Measurements from ENCODE around the gene MAT2A.
"Not testable (repeated sequence)": the region's sequence is repeated elsewhere in the genome, so short reads cannot be mapped to it uniquely, and the experiment has no call there.

MAT2A gene

GRCh38 chr2:85579266-85579935, 40.4 kb downstream of the MAT2A start:
- no peak for DNase-seq (ENCODE audit: low spot score)

GRCh38 chr2:85580206-85580605, 41.2 kb downstream of the MAT2A start:
- no peak for DNase-seq (ENCODE audit: low spot score)

- DNase-seq (ENCODE audit: low spot score), result no peak
Measured at GRCh38 chr2:85582492-85582891, 43.5 kb downstream of the MAT2A start.

- no peak for DNase-seq (ENCODE audit: low spot score)
Measured at GRCh38 chr2:85583667-85584353, 44.8 kb downstream of the MAT2A start.

GRCh38 chr2:85584354-85584856, 45.4 kb downstream of the MAT2A start, which contains the start of gene VAMP5:
Gene VAMP5 (plus strand): TSS chr2:85584431. CDS start chr2:85584491, 60 bp downstream.
- DNase-seq (ENCODE audit: low spot score), result peak; percentile 54

- peak; percentile 81 for DNase-seq (ENCODE audit: low spot score)
Measured at GRCh38 chr2:85584857-85585780, 46.2 kb downstream of the MAT2A start.

- DNase-seq (ENCODE audit: low spot score), result peak; percentile 78
Measured at GRCh38 chr2:85585781-85586105, 46.8 kb downstream of the MAT2A start.

GRCh38 chr2:85588236-85588635, 49.3 kb downstream of the MAT2A start:
- no peak for DNase-seq (ENCODE audit: low spot score)

GRCh38 chr2:85588645-85589044, 49.7 kb downstream of the MAT2A start:
- DNase-seq (ENCODE audit: low spot score), result no peak

GRCh38 chr2:85589181-85589580, 50.2 kb downstream of the MAT2A start:
- no peak for DNase-seq (ENCODE audit: low spot score)

GRCh38 chr2:85589982-85590791, 51.2 kb downstream of the MAT2A start:
- DNase-seq (ENCODE audit: low spot score), result peak; percentile 86

- no peak for DNase-seq (ENCODE audit: low spot score)
Measured at GRCh38 chr2:85590950-85591349, 52.0 kb downstream of the MAT2A start.

- no peak for DNase-seq (ENCODE audit: low spot score)
Measured at GRCh38 chr2:85591563-85591962, 52.6 kb downstream of the MAT2A start.

- DNase-seq (ENCODE audit: low spot score), result not testable (repeated sequence)
Measured at GRCh38 chr2:85592299-85592698, 53.3 kb downstream of the MAT2A start.

GRCh38 chr2:85593023-85593422, 54.1 kb downstream of the MAT2A start:
- DNase-seq (ENCODE audit: low spot score), result no peak
